PC-9 (cell line): Measurements from ENCODE around the gene MCUB.

Experiments used
- EZH2 ChIP-seq: fragments of 200-600 bp; sonication (generic); IDR thresholded peaks from 2 replicates; pipeline ENCODE4 v1.8.0; 2017; ENCODE audit warnings: antibody characterized with exemption, low read depth
- TF ChIP-seq, protein P1 (sequence below): fragments of 200-600 bp; sonication (generic); conservative IDR thresholded peaks from 2 replicates; pipeline ENCODE4 v1.6.1; 2017; ENCODE audit warnings: mixed run types, antibody characterized with exemption, mild to moderate bottlenecking, moderate library complexity

DNA sequence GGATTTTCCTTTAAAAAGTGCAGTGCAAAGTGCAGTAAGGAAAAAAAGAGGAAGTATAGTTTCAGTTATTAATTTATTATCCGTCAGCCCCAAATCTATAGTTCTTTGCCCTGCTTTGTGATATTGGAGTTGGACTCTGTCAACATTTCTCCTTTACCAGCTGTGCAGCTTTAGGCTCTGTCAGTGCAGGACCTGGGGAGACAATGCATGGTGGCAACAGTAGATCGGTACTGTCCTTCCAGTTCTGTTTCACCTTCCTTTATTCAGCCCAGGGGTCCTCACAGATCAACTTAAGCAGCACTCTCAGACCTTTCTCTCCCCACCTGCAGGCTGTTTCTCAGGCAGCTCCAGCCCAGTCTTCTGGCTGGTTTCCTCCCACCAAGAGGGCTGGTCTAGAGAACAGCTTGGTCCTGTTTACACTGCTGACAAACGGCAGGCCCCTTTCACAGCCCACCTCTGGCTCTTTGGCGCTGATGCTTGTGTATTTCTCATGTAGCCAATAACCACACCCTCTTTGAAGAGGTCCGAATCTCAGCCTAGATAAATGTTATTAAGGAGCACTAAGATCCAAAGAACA lies 71.6 kb downstream of the MCUB start:
- TF ChIP-seq, protein P1, sequence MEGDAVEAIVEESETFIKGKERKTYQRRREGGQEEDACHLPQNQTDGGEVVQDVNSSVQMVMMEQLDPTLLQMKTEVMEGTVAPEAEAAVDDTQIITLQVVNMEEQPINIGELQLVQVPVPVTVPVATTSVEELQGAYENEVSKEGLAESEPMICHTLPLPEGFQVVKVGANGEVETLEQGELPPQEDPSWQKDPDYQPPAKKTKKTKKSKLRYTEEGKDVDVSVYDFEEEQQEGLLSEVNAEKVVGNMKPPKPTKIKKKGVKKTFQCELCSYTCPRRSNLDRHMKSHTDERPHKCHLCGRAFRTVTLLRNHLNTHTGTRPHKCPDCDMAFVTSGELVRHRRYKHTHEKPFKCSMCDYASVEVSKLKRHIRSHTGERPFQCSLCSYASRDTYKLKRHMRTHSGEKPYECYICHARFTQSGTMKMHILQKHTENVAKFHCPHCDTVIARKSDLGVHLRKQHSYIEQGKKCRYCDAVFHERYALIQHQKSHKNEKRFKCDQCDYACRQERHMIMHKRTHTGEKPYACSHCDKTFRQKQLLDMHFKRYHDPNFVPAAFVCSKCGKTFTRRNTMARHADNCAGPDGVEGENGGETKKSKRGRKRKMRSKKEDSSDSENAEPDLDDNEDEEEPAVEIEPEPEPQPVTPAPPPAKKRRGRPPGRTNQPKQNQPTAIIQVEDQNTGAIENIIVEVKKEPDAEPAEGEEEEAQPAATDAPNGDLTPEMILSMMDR: no peak
- no peak for TF ChIP-seq EZH2
